Fibroblast of lung (primary cell): Measurements from ENCODE around the gene BGN. TPM values are rescaled to one million over a fixed set of nuclear protein-coding genes. Genes with fewer than 3 reads are reported as not detected.

Source experiments
- DNase-seq, 2 donors: peaks; one replicate each; pipeline versions ENCODE4 v3.0.0 to v3.0.0-alpha.2; 2010; ENCODE audit warnings: low read depth in 2 of 2
- H2AFZ ChIP-seq: 2 replicates; pipeline ENCODE4 v1.5.1; 2012; ENCODE audit warnings: low read length, control low read depth, inconsistent platforms
- H3K27ac ChIP-seq: 2 replicates; pipeline ENCODE4 v1.5.1; 2011; ENCODE audit warnings: low read length, control low read depth; ENCODE audit not compliant: insufficient read depth
- H3K27me3 ChIP-seq: 2 replicates; pipeline ENCODE4 v1.5.1; 2011; ENCODE audit warnings: mild to moderate bottlenecking, low read length; ENCODE audit not compliant: control insufficient read depth, insufficient read depth
- H3K36me3 ChIP-seq: 2 replicates; pipeline ENCODE4 v1.5.1; 2011; ENCODE audit warnings: low read length; ENCODE audit not compliant: control insufficient read depth, insufficient read depth
- H3K4me1 ChIP-seq: 2 replicates; pipeline ENCODE4 v1.5.1; 2011; ENCODE audit warnings: low read length; ENCODE audit not compliant: control insufficient read depth, insufficient read depth; ENCODE audit errors: extremely low read depth
- H3K4me2 ChIP-seq: 2 replicates; pipeline ENCODE4 v1.5.1; 2011; ENCODE audit warnings: low read length, control low read depth; ENCODE audit not compliant: insufficient read depth; ENCODE audit errors: extremely low read depth
- H3K4me3 ChIP-seq, 4 experiments: fragments of 200-600 bp in 1 of 4; sonication (generic) in 1 of 4; replicated peaks in 1 of 4; 2 replicates each; pipeline ENCODE4 v1.5.1; 2011 to 2016; ENCODE audit warnings: low read length in 4 of 4, low read depth in 3 of 4, mild to moderate bottlenecking in 3 of 4, control low read depth in 2 of 4, inconsistent platforms in 1 of 4, mixed read lengths in 1 of 4; ENCODE audit not compliant: insufficient read depth in 1 of 4; ENCODE audit errors: control extremely low read depth in 1 of 4
- H3K79me2 ChIP-seq: 2 replicates; pipeline ENCODE4 v1.5.1; 2012; ENCODE audit warnings: mild to moderate bottlenecking, low read length, inconsistent platforms; ENCODE audit not compliant: control insufficient read depth, insufficient read depth
- H3K9ac ChIP-seq: 2 replicates; pipeline ENCODE4 v1.5.1; 2011; ENCODE audit warnings: mild to moderate bottlenecking, low read length, control low read depth; ENCODE audit not compliant: insufficient read depth
- H3K9me3 ChIP-seq: 2 replicates; pipeline ENCODE4 v1.5.1; 2012; ENCODE audit warnings: low read depth, low read length; ENCODE audit not compliant: control insufficient read depth, insufficient read depth
- H4K20me1 ChIP-seq: 2 replicates; pipeline ENCODE4 v1.5.1; 2011; ENCODE audit warnings: low read length; ENCODE audit not compliant: control insufficient read depth, insufficient read depth; ENCODE audit errors: extremely low read depth
- CTCF ChIP-seq, 2 donors: IDR thresholded peaks in 1 of 2; conservative IDR thresholded peaks in 1 of 2; 1 replicate in 1 of 2; 2 replicates in 1 of 2; pipeline ENCODE4 v1.5.1; 2011 to 2012; ENCODE audit warnings: low read length in 2 of 2, control low read depth in 1 of 2, inconsistent platforms in 1 of 2, low read depth in 1 of 2, mild to moderate bottlenecking in 1 of 2
- EZH2 ChIP-seq: IDR thresholded peaks from 2 replicates; pipeline ENCODE4 v1.5.1; 2012; ENCODE audit warnings: low read length, control low read depth, mild to moderate bottlenecking; ENCODE audit errors: missing control alignments
- polyA plus RNA-seq, 2 donors: library from polyadenylated mRNA; depleted of rRNA in 1 of 2; stranded (reverse) in 1 of 2; unstranded in 1 of 2; fragments of >200 nt; gene quantifications; 2 replicates each; pipeline ENCODE4 v1.2.1, GENCODE V29; 2011 to 2012; ENCODE audit warnings: missing spikeins in 1 of 2
- total RNA-seq: library from RNA; depleted of rRNA; stranded (reverse); fragments of >200 nt; gene quantifications from 2 replicates; pipeline ENCODE4 v1.2.1, GENCODE V29; 2014

Gene BGN
- total and polyA plus RNA-seq, 2 donors (not counting 1 experiment from before 2014, with no cell fraction given) = 10.1 to 61.7 TPM

GRCh38 chrX:153554519-153555167 lies 59.9 kb downstream of the BGN start:
- no peaks in the 10 kb centered on the region for H3K4me1 ChIP-seq
- H3K4me2 ChIP-seq = no peak overlapping the region
- no peak overlapping the region for H3K27ac ChIP-seq
- no peak overlapping the region for H2AFZ ChIP-seq
- no peak overlapping the region for H3K4me3 ChIP-seq
- no peaks in the 10 kb centered on the region for H3K9me3 ChIP-seq
- peak; percentile 14 to 41 for DNase-seq
- no peaks in the 10 kb centered on the region for H3K79me2 ChIP-seq
- no peaks in the 10 kb centered on the region for H3K27me3 ChIP-seq
- H4K20me1 ChIP-seq = no peaks in the 10 kb centered on the region
- H3K36me3 ChIP-seq = no peaks in the 10 kb centered on the region
- H3K9ac ChIP-seq = no peak overlapping the region
- TF ChIP-seq CTCF (conservative IDR thresholded peaks at IDR 0.05 in 1 of 2, IDR thresholded peaks at IDR 0.05 in 1 of 2; ENCODE audit: low read depth in 1 of 2, low read length in 2 of 2) = peak; percentile 58 to 68
- no peak for TF ChIP-seq EZH2

GRCh38 chrX:153556767-153557166 lies 62.0 kb downstream of the BGN start:
- no peak overlapping the region for H3K4me2 ChIP-seq
- H2AFZ ChIP-seq = no peak overlapping the region

More at GRCh38 chrX:153556767-153557166, 62.0 kb downstream of the BGN start:
- Histone ChIP-seq H3K4me1 (no peaks in the 10 kb centered on the region), H3K36me3 (no peaks in the 10 kb centered on the region), H4K20me1 (no peaks in the 10 kb centered on the region), H3K4me3 (no peak overlapping the region), H3K27me3 (no peaks in the 10 kb centered on the region), H3K27ac (no peak overlapping the region), H3K9me3 (no peaks in the 10 kb centered on the region), H3K79me2 (no peaks in the 10 kb centered on the region), H3K9ac (no peak overlapping the region)
- DNase-seq = no peak
- TF ChIP-seq CTCF (conservative IDR thresholded peaks at IDR 0.05 in 1 of 2, IDR thresholded peaks at IDR 0.05 in 1 of 2; ENCODE audit: low read depth in 1 of 2, low read length in 2 of 2) (no peak), EZH2 (no peak)
